WTC11 (cell line): ENCODE results near the gene OPCML. TPM values are rescaled to one million over a fixed set of nuclear protein-coding genes. Genes with fewer than 3 reads are reported as not detected.

Experiments
- ATAC-seq: fragments of 200-7000 bp; cut with Tn5 transposase; 2 replicates; pipeline ENCODE4 v1.10.0; 2021; ENCODE audit warnings: mild to moderate bottlenecking, moderate library complexity
- CTCF ChIA-PET: fragments of 300-600 bp; sonication (Branson Sonifier 250); formaldehyde crosslinking; loops from one replicate; lab custom pipeline; 2021; ENCODE audit warnings: antibody characterized with exemption; lab: Charles Lee
- POLR2A ChIA-PET: fragments of 350-600 bp; sonication (Branson Sonifier 250); formaldehyde crosslinking; loops from one replicate; lab custom pipeline; 2021; ENCODE audit warnings: antibody characterized with exemption; lab: Charles Lee
- DNase-seq: peaks from one replicate; pipeline ENCODE4 v3.0.0; 2021; ENCODE audit warnings: low spot score
- H3K27ac Mint-ChIP-seq: 2 replicates; pipeline ENCODE4 v1.8.0; 2021; ENCODE audit warnings: mixed read lengths
- H3K27me3 Mint-ChIP-seq: 2 replicates; pipeline ENCODE4 v1.8.0; 2021; ENCODE audit warnings: low read depth, mild to moderate bottlenecking, moderate library complexity, mixed read lengths
- H3K36me3 Mint-ChIP-seq: 2 replicates; pipeline ENCODE4 v1.8.0; 2021; ENCODE audit warnings: mixed read lengths
- H3K4me1 Mint-ChIP-seq: 2 replicates; pipeline ENCODE4 v1.8.0; 2022; ENCODE audit warnings: mixed read lengths
- H3K4me3 Mint-ChIP-seq: 2 replicates; pipeline ENCODE4 v1.8.0; 2021; ENCODE audit warnings: mild to moderate bottlenecking, moderate library complexity, mixed read lengths
- H3K9me3 Mint-ChIP-seq: 2 replicates; pipeline ENCODE4 v1.8.0; 2021; ENCODE audit warnings: mixed read lengths
- HMGA2 ChIP-seq: fragments of 250-450 bp; sonication (Bioruptor Pico); IDR thresholded peaks from 2 replicates; pipeline ENCODE4 v1.4.0; 2021; ENCODE audit warnings: mild to moderate bottlenecking, moderate library complexity
- IRF2 ChIP-seq: sonication (generic); formaldehyde crosslinking; IDR thresholded peaks from 2 replicates; pipeline ENCODE4 v1.8.0; 2022; ENCODE audit warnings: low read depth, missing genetic modification reagents, borderline replicate concordance
- JUN ChIP-seq: sonication (generic); formaldehyde crosslinking; IDR thresholded peaks from 2 replicates; pipeline ENCODE4 v1.8.0; 2023; ENCODE audit warnings: mild to moderate bottlenecking, missing genetic modification reagents
- OVOL2 ChIP-seq: fragments of 250-450 bp; sonication (Bioruptor Pico); IDR thresholded peaks from 2 replicates; pipeline ENCODE4 v1.9.0; 2021; ENCODE audit warnings: mild to moderate bottlenecking, borderline replicate concordance
- RELA ChIP-seq: sonication (generic); formaldehyde crosslinking; IDR thresholded peaks from 2 replicates; pipeline ENCODE4 v1.8.1; 2022; ENCODE audit warnings: missing genetic modification reagents, mild to moderate bottlenecking, borderline replicate concordance
- SMAD4 ChIP-seq: sonication (generic); formaldehyde crosslinking; IDR thresholded peaks from 2 replicates; pipeline ENCODE4 v1.8.0; 2022; ENCODE audit warnings: mild to moderate bottlenecking, missing genetic modification reagents
- SP1 ChIP-seq: sonication (generic); formaldehyde crosslinking; conservative IDR thresholded peaks from 2 replicates; pipeline ENCODE4 v1.8.1; 2022; ENCODE audit warnings: missing genetic modification reagents
- TEAD4 ChIP-seq: sonication (generic); formaldehyde crosslinking; IDR thresholded peaks from 2 replicates; pipeline ENCODE4 v1.8.0; 2022; ENCODE audit warnings: mild to moderate bottlenecking, missing genetic modification reagents
- TP53 ChIP-seq: sonication (generic); formaldehyde crosslinking; IDR thresholded peaks from 2 replicates; pipeline ENCODE4 v1.8.1; 2023; ENCODE audit warnings: mild to moderate bottlenecking, missing genetic modification reagents
- ZNF219 ChIP-seq: sonication (generic); formaldehyde crosslinking; IDR thresholded peaks from 2 replicates; pipeline ENCODE4 v1.8.0; 2023; ENCODE audit warnings: missing genetic modification reagents, mild to moderate bottlenecking, borderline replicate concordance
- total RNA-seq: library from RNA; stranded (reverse); gene quantifications from 3 replicates; pipeline ENCODE4 v1.2.3, GENCODE V29; 2021
- TF ChIP-seq, protein P1 (sequence below): sonication (generic); formaldehyde crosslinking; IDR thresholded peaks from 2 replicates; pipeline ENCODE4 v1.8.1; 2022; ENCODE audit warnings: mild to moderate bottlenecking, missing genetic modification reagents, moderate library complexity, borderline replicate concordance
- TF ChIP-seq, protein P2 (sequence below): sonication (generic); formaldehyde crosslinking; IDR thresholded peaks from 2 replicates; pipeline ENCODE4 v1.8.0; 2023; ENCODE audit warnings: missing genetic modification reagents, mild to moderate bottlenecking, borderline replicate concordance
- TF ChIP-seq, protein P3 (sequence below): sonication (generic); formaldehyde crosslinking; IDR thresholded peaks from 2 replicates; pipeline ENCODE4 v1.8.0; 2022; ENCODE audit warnings: missing genetic modification reagents
- TF ChIP-seq, protein P4 (sequence below): sonication (generic); formaldehyde crosslinking; IDR thresholded peaks from 2 replicates; pipeline ENCODE4 v1.8.1; 2023; ENCODE audit warnings: mild to moderate bottlenecking, moderate library complexity, missing genetic modification reagents
- TF ChIP-seq, protein P5 (sequence below): fragments of 250-450 bp; sonication (Bioruptor Pico); IDR thresholded peaks from 2 replicates; pipeline ENCODE4 v1.9.0; 2021; ENCODE audit warnings: mild to moderate bottlenecking, borderline replicate concordance
- TF ChIP-seq, protein P6 (sequence below): sonication (generic); formaldehyde crosslinking; IDR thresholded peaks from 2 replicates; pipeline ENCODE4 v1.8.1; 2022; ENCODE audit warnings: missing genetic modification reagents, borderline replicate concordance
- TF ChIP-seq, protein P7 (sequence below): sonication (generic); formaldehyde crosslinking; IDR thresholded peaks from 2 replicates; pipeline ENCODE4 v1.8.0; 2022; ENCODE audit warnings: mild to moderate bottlenecking, missing genetic modification reagents
- TF ChIP-seq, protein P8 (sequence below): sonication (generic); formaldehyde crosslinking; IDR thresholded peaks from 2 replicates; pipeline ENCODE4 v1.8.1; 2023; ENCODE audit warnings: mild to moderate bottlenecking, missing genetic modification reagents, moderate library complexity

OPCML gene
- total RNA-seq, 1 experiment from 2014 or later: 1.5 TPM

DNA sequence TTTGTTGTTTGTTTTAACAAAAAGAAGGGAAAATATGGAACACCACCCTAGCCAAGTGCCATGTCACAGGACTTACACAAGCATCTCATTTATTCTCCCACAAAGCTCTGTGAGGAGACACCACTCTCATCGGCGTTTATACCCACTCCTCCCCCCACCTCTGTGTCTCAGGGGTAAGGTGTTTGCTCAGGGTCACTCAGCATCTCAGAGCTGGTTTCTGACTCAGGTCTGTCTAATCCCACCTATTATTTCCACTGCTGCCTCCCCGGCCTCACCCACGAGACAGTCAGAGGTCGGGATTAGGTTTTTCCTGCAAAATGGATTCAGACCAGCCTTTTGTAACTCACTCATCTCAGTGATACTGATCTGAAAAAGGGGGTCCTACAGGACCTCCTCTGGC lies 786.0 kb downstream of the OPCML start (continued):
- TF ChIP-seq, protein P1, sequence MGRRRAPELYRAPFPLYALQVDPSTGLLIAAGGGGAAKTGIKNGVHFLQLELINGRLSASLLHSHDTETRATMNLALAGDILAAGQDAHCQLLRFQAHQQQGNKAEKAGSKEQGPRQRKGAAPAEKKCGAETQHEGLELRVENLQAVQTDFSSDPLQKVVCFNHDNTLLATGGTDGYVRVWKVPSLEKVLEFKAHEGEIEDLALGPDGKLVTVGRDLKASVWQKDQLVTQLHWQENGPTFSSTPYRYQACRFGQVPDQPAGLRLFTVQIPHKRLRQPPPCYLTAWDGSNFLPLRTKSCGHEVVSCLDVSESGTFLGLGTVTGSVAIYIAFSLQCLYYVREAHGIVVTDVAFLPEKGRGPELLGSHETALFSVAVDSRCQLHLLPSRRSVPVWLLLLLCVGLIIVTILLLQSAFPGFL (CRISPR knock-in tag): no peak
- TF ChIP-seq TP53 (CRISPR knock-in tag) (no peak), TEAD4 (no peak)

DNA sequence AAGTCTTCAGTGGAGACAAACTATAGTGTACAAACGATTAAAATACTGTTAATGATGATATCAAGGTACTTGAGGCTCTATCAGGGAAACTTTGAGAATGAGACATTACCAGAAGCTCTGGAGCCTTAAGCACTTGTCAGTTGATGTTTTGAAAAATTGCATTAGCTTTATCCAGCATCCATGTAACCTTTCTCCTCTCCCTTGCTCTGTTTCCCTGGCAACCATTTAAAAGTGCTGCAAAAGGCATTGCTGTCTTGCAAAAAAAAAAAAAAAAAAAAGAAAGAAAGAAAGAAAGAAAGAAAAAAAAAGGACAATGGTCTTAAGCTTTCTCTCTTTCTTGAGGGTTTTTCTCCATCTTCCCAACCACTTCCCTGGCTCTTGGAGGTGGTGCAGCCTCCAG lies 787.0 kb downstream of the OPCML start:
- Mint-ChIP-seq H3K9me3 (peaks cover 7% of the 10 kb centered on the region), H3K4me3 (no peak overlapping the region), H3K27ac (no peak overlapping the region), H3K27me3 (no peaks in the 10 kb centered on the region), H3K36me3 (no peaks in the 10 kb centered on the region), H3K4me1 (peaks cover 5% of the 10 kb centered on the region)
- ChIA-PET POLR2A (interaction anchor here (0.6 kb wide), 1 partner anchor 234 kb away, joined by 5 read pairs; no protein-coding TSS in a partner anchor), CTCF (interaction anchor here (0.6 kb wide), 2 partner anchors 94 to 784 kb away, joined by 3 read pairs; no protein-coding TSS in a partner anchor)
- ATAC-seq (no peak), DNase-seq (no peak)
- TF ChIP-seq, protein P2, sequence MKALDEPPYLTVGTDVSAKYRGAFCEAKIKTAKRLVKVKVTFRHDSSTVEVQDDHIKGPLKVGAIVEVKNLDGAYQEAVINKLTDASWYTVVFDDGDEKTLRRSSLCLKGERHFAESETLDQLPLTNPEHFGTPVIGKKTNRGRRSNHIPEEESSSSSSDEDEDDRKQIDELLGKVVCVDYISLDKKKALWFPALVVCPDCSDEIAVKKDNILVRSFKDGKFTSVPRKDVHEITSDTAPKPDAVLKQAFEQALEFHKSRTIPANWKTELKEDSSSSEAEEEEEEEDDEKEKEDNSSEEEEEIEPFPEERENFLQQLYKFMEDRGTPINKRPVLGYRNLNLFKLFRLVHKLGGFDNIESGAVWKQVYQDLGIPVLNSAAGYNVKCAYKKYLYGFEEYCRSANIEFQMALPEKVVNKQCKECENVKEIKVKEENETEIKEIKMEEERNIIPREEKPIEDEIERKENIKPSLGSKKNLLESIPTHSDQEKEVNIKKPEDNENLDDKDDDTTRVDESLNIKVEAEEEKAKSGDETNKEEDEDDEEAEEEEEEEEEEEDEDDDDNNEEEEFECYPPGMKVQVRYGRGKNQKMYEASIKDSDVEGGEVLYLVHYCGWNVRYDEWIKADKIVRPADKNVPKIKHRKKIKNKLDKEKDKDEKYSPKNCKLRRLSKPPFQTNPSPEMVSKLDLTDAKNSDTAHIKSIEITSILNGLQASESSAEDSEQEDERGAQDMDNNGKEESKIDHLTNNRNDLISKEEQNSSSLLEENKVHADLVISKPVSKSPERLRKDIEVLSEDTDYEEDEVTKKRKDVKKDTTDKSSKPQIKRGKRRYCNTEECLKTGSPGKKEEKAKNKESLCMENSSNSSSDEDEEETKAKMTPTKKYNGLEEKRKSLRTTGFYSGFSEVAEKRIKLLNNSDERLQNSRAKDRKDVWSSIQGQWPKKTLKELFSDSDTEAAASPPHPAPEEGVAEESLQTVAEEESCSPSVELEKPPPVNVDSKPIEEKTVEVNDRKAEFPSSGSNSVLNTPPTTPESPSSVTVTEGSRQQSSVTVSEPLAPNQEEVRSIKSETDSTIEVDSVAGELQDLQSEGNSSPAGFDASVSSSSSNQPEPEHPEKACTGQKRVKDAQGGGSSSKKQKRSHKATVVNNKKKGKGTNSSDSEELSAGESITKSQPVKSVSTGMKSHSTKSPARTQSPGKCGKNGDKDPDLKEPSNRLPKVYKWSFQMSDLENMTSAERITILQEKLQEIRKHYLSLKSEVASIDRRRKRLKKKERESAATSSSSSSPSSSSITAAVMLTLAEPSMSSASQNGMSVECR (CRISPR knock-in tag): no peak
- no peak for TF ChIP-seq IRF2 (CRISPR knock-in tag)
- no peak for TF ChIP-seq SP1 (CRISPR knock-in tag)
- TF ChIP-seq, protein P3, sequence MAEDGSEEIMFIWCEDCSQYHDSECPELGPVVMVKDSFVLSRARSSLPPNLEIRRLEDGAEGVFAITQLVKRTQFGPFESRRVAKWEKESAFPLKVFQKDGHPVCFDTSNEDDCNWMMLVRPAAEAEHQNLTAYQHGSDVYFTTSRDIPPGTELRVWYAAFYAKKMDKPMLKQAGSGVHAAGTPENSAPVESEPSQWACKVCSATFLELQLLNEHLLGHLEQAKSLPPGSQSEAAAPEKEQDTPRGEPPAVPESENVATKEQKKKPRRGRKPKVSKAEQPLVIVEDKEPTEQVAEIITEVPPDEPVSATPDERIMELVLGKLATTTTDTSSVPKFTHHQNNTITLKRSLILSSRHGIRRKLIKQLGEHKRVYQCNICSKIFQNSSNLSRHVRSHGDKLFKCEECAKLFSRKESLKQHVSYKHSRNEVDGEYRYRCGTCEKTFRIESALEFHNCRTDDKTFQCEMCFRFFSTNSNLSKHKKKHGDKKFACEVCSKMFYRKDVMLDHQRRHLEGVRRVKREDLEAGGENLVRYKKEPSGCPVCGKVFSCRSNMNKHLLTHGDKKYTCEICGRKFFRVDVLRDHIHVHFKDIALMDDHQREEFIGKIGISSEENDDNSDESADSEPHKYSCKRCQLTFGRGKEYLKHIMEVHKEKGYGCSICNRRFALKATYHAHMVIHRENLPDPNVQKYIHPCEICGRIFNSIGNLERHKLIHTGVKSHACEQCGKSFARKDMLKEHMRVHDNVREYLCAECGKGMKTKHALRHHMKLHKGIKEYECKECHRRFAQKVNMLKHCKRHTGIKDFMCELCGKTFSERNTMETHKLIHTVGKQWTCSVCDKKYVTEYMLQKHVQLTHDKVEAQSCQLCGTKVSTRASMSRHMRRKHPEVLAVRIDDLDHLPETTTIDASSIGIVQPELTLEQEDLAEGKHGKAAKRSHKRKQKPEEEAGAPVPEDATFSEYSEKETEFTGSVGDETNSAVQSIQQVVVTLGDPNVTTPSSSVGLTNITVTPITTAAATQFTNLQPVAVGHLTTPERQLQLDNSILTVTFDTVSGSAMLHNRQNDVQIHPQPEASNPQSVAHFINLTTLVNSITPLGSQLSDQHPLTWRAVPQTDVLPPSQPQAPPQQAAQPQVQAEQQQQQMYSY: no peak
- TF ChIP-seq, protein P4, sequence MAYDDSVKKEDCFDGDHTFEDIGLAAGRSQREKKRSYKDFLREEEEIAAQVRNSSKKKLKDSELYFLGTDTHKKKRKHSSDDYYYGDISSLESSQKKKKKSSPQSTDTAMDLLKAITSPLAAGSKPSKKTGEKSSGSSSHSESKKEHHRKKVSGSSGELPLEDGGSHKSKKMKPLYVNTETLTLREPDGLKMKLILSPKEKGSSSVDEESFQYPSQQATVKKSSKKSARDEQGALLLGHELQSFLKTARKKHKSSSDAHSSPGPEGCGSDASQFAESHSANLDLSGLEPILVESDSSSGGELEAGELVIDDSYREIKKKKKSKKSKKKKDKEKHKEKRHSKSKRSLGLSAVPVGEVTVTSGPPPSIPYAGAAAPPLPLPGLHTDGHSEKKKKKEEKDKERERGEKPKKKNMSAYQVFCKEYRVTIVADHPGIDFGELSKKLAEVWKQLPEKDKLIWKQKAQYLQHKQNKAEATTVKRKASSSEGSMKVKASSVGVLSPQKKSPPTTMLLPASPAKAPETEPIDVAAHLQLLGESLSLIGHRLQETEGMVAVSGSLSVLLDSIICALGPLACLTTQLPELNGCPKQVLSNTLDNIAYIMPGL: no peak
- TF ChIP-seq, protein P5, sequence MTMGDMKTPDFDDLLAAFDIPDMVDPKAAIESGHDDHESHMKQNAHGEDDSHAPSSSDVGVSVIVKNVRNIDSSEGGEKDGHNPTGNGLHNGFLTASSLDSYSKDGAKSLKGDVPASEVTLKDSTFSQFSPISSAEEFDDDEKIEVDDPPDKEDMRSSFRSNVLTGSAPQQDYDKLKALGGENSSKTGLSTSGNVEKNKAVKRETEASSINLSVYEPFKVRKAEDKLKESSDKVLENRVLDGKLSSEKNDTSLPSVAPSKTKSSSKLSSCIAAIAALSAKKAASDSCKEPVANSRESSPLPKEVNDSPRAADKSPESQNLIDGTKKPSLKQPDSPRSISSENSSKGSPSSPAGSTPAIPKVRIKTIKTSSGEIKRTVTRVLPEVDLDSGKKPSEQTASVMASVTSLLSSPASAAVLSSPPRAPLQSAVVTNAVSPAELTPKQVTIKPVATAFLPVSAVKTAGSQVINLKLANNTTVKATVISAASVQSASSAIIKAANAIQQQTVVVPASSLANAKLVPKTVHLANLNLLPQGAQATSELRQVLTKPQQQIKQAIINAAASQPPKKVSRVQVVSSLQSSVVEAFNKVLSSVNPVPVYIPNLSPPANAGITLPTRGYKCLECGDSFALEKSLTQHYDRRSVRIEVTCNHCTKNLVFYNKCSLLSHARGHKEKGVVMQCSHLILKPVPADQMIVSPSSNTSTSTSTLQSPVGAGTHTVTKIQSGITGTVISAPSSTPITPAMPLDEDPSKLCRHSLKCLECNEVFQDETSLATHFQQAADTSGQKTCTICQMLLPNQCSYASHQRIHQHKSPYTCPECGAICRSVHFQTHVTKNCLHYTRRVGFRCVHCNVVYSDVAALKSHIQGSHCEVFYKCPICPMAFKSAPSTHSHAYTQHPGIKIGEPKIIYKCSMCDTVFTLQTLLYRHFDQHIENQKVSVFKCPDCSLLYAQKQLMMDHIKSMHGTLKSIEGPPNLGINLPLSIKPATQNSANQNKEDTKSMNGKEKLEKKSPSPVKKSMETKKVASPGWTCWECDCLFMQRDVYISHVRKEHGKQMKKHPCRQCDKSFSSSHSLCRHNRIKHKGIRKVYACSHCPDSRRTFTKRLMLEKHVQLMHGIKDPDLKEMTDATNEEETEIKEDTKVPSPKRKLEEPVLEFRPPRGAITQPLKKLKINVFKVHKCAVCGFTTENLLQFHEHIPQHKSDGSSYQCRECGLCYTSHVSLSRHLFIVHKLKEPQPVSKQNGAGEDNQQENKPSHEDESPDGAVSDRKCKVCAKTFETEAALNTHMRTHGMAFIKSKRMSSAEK (CRISPR knock-in tag): no peak
- no peak for TF ChIP-seq JUN (CRISPR knock-in tag)
- TF ChIP-seq, protein P6, sequence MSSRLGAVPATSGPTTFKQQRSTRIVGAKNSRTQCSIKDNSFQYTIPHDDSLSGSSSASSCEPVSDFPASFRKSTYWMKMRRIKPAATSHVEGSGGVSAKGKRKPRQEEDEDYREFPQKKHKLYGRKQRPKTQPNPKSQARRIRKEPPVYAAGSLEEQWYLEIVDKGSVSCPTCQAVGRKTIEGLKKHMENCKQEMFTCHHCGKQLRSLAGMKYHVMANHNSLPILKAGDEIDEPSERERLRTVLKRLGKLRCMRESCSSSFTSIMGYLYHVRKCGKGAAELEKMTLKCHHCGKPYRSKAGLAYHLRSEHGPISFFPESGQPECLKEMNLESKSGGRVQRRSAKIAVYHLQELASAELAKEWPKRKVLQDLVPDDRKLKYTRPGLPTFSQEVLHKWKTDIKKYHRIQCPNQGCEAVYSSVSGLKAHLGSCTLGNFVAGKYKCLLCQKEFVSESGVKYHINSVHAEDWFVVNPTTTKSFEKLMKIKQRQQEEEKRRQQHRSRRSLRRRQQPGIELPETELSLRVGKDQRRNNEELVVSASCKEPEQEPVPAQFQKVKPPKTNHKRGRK: no peak
- no peak for TF ChIP-seq HMGA2
- TF ChIP-seq OVOL2 (CRISPR knock-in tag): no peak
- TF ChIP-seq SMAD4: no peak
- TF ChIP-seq, protein P7, sequence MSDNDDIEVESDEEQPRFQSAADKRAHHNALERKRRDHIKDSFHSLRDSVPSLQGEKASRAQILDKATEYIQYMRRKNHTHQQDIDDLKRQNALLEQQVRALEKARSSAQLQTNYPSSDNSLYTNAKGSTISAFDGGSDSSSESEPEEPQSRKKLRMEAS (CRISPR knock-in tag): no peak
- TF ChIP-seq ZNF219 (CRISPR knock-in tag): no peak
- TF ChIP-seq, protein P8, sequence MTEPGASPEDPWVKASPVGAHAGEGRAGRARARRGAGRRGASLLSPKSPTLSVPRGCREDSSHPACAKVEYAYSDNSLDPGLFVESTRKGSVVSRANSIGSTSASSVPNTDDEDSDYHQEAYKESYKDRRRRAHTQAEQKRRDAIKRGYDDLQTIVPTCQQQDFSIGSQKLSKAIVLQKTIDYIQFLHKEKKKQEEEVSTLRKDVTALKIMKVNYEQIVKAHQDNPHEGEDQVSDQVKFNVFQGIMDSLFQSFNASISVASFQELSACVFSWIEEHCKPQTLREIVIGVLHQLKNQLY (CRISPR knock-in tag): no peak
- TF ChIP-seq RELA: no peak
